Measurements from ENCODE around the gene NEUROG2.
"Not testable (repeated sequence)": the region's sequence is repeated elsewhere in the genome, so short reads cannot be mapped to it uniquely, and the experiment has no call there.

NEUROG2 gene

DNA sequence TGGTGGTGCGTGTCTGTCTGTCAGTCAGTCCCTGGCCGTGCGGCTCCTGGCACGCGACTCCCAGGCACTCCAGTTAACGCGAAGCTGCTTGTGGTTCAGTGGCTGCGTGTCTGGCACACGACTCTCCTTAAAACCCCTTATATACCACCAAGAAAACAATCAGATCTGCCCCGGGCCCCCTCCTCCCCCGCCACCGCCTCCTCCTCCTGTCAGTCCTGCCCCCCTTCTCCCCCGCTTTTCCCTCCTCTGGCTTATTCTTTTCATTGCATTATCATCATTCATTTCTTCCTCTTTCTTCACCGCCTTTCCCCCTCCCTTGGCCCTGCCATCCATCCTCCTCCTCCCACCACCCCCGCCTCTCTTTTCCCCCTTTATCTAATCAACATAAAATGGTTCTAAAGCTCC, at the start of gene NEUROG2:
Gene NEUROG2, minus strand, starts transcription at position 115 of the 405 bp plus-strand sequence. CDS start 705 bp downstream, outside the sequence.
- DNase-seq = no peak

DNA sequence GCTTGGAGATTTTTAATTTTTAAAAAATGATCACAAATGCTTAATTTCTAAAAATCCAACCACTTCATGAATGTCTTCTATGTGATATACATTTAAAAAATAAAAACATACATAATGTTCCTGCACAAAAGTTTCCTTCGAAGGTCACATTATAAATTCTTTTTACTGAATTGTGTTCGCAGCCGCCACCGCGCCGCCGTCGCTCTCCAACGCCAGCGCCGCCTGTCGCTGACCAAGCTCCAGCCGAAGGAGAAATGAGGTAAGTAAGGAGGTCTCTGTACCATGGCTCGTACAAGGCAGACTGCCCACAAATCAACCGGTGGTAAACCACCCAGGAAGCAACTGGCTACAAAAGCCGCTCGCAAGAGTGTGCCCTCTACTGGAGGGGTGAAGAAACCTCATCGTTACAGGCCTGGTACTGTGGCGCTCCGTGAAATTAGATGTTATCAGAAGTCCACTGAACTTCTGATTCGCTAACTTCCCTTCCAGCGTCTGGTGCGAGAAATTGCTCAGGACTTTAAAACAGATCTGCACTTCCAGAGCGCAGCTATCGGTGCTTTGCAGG, 48.8 kb upstream of the NEUROG2 start:
- DNase-seq = no peak

DNA sequence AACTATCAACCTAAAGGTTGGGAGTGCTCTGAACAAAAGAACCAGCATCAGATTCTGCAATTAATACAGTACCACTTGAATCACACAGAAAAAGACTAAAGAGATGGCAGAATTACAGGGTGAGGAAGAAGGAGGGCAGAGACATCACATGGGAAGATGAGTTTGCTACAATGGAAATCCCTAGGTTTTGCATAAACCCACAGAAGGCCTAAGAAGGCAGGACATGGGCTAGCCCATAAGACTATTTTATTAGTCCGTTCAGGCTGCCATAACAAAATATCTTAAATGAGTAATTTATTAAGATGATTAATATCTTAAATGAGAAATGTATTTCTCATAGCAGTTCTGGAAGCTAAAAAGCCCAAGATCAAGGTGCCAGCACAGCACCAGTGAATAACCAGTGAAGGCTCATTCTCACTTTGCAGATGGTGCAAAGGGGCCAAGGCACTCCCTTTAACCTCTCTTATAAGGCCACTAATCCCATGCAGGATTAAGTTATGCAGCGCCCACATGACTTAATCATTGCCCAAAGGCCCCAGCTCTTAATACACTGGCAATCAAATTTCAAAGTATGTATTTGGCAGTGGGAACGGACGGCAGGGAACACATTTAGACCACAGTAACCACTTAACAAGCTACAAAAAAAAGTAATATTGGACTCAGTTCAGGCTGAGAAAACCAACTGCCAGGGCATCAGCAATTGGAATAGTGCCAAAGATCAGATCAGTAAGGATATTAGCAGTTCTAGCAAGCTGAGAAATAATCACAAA, 47.6 kb upstream of the NEUROG2 start:
- DNase-seq = no peak

DNA sequence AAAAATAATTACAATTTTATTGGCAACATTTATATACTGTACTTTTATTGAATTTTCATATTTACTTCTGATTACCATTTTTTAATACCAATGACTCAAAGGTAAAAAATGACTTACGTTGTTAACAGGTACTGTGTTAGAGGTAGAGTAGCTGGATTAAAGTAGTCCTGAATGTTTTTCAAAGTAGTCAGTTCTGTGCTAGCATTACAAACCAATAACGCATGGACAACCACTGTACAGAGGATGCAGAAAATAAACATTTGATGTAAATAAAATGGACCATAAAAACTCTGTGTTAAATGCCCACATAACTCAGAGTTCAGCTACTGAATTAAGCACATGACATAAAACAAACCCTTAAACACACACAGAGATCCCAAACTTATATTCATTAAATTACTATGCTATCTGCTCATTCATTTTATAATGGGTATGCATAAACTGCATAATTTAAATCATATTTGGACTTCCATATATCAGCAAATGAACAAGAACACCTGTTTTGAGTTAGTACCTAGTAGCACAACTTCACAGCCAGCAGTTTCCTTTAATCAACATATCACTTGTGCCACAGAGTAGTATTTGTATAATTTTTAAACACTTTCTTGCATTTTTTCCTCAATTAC, 46.4 kb upstream of the NEUROG2 start:
- DNase-seq = no peak

DNA sequence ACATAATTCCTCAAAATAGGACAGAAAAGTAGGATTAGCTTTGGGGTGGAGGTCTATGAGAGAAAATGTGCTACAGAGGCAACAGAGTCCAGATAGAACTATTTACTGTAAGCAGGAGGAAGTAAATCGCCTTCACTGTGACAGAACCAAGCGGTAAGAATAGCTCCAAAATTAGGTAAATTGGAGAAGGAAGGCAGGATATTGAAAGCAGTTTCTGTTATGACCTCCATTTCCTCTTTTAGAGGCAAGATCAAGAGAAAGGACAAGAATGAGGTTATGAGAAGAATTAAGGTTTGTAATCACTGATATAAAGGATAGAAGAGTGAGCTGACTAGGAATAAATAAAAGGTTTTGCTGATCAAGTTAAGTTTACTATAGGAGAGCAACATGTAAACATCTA, 44.1 kb upstream of the NEUROG2 start:
- DNase-seq = no peak

DNA sequence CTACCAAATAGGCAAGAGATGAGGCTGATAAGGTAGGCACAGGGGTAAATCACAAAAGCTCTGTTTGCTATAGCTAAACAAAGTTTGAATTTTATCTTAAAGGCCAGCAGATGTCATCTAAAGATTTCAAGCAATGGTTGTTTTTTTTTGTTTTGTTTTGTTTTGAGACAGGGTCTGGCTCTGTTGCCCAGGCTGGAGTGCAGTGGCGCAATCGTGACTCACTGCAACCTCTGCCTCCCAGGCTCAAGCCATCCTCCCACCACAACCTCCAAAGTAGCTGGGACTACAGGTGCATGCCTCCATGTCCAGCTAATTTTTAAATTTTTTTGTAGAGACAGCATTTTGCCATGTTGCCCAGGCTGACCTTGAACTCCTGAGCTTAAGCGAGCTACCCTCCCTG, 43.1 kb upstream of the NEUROG2 start:
- DNase-seq = no peak

DNA sequence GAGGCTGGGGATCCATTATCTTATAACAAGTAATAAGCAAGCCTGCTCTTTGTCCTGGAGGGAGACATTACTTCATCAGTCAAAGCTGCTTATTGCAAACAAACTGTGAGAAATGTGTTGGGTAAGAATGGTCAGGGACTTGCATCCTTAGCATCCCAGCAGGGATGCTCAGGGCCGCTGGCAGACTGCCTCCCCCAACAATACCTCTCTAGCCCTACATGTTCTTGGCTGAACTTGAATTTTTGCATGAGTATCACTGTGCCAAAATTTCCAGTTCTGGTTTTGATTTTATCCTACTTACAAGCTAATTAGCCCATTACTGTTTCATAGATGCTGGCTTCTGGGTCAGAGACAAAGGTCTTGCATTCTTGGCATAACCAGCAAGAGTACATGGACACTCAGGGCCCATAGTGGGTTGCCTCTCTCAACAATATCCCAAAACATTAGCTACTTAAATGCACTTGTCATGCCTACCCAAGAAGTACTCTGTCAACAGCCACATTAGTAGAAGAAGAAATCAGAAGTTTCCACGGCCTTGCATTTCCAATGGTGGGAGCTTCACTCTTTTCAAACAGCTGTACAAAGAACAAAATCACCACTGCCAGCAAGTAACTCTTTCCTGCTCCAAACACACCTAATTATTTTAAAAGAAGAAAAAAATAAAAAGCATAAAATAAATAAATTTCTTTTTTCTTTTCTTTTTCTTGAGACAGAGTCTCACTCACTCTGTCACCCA, 41.9 kb upstream of the NEUROG2 start:
- no peak for DNase-seq

DNA sequence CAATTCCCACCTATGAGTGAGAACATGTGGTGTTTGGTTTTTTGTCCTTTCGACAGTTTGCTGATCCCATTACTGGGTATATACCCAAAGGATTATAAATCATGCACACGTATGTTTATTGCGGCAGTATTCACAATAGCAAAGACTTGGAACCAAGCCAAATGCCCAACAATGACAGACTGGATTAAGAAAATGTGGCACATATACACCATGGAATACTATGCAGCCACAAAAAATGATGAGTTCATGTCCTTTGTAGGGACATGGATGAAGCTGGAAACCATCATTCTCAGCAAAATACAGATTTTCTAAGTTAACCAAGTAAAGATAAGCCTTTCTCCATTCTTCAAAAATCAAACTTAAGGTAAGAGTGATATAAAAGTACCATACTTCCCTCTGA, 38.3 kb upstream of the NEUROG2 start:
- DNase-seq = not testable (repeated sequence)

DNA sequence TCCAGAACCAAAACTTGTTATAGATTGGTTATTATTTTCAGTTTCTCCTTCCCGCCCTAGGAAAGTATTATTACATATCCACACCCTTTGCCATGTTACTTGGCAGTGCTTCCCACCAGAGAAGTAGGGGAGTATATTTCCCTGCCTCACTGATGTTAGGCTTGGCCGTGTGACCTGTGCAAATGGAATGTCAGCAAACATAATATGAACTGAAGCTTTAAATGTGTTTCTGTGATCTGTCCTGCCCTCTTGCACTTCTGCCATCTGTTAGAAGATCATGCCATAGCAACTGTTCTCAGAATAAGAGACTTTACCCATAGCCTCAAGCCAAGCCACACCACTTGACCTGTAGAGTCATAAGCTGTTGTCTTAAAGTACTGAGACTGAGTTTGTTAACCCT, 36.7 kb upstream of the NEUROG2 start:
- no peak for DNase-seq

DNA sequence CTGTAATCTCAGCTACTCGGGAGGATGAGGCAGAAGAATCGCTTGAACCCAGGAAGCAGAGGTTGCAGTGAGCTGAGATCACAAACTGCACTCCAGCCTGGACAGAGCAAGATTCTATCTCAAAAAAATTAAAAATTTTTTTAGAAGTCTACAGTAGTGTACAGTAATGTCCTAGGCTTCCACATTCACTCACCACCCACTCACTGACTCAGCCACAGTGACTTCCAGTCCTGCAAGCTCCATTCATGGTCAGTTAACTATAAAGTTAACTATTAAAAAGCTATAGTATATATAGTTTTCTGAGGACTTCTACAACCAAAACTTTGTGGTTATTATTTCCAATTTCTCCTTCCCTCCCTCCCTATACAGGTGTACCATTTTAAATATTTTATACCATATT, 34.7 kb upstream of the NEUROG2 start:
- DNase-seq = no peak

DNA sequence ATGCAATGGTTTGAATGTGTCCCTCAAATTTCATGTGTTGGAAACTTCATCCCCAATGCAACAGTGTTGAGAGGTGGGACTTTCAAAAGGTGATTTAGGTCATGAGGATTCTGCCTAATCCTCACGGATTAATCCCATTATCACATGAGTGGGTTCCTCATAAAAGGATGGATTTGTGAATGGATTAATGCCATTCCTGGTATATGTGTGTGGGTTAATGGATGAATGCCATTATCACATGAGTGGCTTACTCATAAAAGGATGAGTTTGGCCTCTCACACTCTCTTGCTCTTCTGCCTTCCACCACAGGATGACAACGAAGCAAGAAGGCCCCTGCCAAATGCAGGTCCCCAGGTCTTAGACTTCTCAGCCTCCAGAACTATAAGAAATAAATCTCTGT, 30.5 kb upstream of the NEUROG2 start:
- no peak for DNase-seq

DNA sequence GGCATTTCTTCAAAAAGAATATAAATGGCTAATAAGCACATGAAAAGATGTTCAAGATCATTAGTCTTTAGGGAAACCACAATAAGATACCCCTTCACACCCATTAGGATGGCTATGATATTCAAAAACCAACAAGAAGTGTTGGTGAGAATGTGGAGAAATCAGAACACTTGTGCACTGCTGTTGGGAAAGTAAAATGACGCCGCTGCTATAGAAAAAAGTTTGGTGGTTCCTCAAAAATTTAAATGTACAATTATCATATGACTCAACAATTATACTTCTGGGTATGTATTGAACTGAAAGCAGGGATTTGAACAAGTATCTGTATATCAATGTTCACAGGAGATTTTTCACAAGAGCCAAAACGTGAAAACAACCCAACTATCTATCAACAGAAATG, 29.4 kb upstream of the NEUROG2 start:
- DNase-seq = no peak

DNA sequence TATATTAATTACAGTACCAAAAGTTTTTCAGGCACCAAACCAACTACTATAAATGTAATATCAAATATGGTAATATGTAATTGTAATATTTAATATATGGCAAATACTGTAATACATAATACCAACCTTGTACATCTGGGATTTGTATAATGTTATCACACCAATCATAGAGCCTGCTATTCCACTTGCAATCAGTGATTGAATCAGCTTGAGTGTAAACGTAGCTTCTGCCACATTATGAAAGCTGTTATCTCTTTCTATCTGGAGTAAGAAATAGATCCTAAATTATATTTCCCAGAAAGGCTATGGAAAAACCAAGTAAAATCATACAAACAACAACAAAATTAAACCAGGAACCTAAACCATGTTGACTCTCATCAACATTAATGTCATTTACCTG, 24.7 kb upstream of the NEUROG2 start:
- no peak for DNase-seq

DNA sequence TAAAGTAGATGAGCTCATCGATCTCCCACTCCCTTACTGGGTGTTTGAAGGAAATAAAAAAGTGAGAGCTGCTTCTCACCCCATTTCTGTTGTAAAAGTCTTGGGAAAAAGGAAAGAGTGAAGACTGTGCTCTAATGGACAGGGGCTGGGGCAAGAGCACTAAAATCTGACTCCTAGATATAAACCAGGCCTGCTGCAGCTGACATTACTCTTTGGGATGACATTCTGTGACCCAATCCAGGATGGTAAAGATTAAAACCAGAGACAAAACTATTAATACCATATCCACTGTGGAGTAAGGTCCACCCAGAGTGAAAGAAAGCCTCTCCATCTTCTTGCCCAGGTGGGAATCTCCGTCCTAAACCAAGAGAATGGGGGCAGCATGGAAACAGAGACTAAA, 20.1 kb upstream of the NEUROG2 start:
- no peak for DNase-seq

DNA sequence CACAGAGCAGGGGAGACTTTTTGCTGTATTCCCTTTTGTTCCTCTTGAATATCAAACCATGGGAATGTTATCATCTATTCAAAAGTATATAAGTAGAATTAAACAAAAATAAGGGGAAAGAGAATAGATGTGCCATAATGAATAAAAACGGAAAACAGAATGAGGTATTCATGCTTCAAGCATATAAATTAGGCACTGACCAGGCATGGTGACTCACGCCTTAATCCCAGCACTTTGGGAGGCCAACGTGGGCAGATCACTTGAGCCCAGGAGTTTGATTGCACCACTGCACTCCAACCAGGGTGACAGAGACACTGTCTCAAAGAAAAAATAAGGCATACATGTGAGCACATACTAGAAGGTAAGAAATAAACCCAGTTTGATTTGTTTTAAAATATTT, 16.3 kb upstream of the NEUROG2 start:
- no peak for DNase-seq

DNA sequence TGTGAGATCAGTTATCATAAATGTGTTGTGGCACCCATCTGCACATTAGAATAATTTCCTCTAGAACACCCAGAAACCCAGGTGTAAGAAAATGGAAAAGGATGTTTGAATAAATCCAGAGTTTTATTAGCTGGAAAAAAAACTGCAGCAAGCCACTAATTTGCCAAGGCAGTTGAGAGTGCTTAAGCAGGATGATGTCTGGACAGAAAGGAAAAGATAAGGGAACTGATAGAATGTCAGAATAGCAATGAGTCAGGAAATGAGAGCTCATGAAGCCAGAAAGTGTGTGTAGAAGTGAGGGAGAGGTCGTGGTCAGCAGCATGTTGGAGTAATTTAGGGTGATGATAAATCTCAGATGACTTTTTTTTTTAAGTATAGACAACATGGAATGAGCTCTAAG, 15.2 kb upstream of the NEUROG2 start:
- no peak for DNase-seq

DNA sequence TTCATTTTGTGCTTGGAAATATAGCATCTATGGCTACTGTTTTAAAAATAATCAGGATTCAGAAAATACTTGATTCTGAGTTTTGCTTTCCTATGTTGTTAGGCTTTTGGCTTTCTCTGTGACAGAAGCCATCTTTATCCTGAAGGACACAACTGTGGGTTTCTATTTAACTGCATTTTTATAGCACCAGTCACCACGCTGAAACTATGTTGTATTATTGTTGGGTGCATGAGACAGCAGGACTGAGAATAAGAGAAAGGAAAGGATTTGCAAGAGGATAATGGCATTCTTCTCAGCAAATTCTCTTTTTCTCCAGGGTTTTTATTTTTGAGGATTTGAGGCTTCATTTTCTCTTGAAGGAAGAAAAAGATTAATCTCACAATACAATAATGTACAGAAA, 10.1 kb upstream of the NEUROG2 start:
- DNase-seq = no peak

DNA sequence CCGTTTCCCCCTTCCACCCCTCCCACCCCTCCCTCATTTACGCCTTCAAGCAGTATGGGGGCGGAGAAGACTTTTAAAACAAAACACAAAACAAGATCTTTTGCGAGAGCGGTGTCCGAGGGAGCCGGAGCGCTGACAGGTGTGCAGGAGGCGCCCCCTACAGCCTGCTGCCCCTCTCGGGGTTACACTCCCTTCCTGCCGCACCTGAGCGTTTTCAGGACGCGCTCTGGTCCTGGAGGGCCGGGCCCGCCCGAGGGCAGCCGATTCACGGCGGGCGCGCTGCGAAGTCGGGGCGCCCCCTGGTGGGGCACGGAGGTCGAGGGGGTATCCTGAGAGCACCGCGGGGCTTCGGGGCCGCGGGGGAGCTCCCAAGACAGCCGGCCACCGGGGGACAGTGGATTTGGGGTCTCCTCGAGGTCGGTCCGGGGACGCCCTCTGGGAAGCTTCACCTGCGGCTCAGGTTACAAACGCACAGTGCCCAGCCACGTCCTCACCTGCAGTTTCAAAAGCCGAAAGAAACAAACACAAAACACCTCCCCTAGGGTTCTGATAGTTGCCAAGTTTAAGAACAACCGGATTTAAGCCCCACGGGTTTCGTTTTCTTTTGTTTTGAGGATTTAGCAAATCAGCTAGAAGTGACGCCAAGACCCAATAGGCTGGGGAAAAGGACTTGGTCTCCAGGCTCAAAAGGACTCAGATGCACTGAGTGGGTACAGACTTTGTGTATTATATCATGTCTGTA, 8.0 kb upstream of the NEUROG2 start:
- DNase-seq = peak; percentile 69 to 73

DNA sequence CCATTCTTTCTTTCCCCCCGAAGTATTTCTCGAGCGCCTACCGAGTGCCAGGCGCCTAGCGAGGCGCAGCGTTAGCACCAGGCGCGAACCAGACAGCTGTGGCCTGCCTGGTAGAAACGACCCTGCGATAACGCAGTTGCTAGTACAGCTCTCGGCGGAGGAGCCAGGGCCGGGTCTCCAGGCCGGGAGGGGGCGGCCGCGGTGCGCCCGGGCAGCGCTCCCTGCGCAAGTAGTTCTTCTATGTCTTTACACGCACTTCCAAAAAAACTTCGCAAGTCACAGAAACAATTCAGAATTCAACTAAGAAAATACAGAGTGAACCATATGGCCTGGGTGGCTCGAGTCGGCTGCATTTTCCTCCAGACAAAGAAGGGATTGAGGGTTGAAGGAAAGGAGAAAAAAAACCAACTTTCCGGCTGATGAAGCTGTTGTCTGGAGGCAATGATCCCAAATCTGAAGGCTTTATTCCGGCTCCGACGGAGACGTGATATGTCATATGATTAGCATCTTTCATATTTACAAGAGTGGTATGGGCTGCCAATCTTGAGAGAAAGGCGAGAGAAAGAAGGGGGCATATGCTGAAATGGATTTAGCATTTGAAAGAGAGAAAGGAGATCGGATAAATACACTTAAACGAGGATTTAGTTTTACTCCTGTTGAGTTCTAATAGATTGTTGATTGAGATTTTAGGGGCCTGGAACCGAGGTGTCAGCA, 7.2 kb upstream of the NEUROG2 start:
- peak in 1 of 2 donors; percentile 42 for DNase-seq

DNA sequence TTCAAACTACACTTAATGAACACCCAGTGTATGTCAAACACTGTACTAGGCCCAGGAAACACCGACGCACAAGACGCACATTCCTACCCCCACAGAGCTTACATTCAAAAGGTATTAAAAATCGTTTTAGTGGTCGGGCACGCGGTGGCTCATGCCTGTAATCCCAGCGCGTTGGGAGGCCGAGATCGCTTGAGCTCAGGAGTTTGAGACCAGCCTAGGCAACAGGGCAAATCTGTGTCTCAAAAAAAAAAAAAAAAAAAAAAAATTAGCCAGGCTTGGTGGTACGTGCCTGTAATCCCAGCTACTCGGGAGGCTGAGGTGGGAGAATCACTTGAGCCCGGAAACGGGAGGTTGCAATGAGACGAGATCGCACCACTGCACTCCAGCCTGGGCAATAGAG, 6.5 kb upstream of the NEUROG2 start:
- DNase-seq = not testable (repeated sequence)

DNA sequence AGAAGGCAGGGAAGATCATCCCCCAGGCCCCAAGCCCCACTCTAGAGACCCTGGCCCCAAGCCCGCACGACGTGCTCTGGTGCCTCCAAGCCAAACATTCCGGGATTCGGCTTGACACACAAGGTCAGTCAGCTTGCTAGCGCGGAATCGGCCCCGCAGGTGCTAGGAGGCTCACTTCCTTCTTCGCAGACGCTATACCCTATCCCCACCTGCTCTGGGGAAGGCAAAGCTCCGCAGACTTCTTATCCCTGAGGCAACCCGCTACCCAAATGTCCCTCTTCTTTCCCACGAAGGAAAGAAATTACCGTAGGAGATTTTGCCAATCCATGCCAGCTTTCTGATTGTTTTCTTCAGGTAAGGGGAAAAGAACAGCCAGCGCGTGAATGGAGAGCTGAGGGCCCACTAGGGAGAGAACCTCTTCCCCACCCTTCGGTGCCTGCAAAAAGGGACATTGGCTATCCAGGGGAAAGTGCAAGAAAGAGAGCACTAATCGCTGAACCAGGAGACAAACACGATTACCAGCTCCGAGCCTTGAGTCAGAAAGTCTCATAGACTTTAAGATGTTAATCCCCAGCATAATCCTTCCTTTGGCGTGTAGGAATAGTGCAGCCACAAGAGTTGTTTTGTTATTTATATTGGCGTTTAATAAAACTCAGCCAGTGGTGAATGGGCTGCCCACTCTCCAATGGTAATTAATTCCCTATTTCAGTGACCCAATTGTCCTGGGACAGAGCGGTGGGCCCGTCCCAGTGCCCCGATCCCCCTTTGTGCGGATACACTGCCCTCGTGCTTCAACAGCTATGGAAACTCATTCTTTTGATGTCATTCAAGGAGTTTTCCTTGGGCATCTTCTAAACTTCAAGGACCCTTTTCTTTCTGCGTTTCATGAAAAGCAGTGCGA, 5.4 kb upstream of the NEUROG2 start:
- DNase-seq = no peak

All from activated CD4-positive, alpha-beta T cell treated with anti-CD3 and anti-CD28 coated beads for 4 hours (primary cell).